Peyer's patch (tissue), 4 donors: ENCODE data around the gene TRHDE.

ENCODE experiments used
- CTCF ChIP-seq, 6 experiments: fragments of 450-650 bp in 4 of 6; fragments of 200-600 bp in 2 of 6; sonication (generic) in 1 of 6; IDR thresholded peaks; one replicate each; pipeline ENCODE4 v1.5.1; 2017 to 2019; ENCODE audit warnings: antibody characterized with exemption in 6 of 6, mild to moderate bottlenecking in 3 of 6, moderate library complexity in 1 of 6
- POLR2A ChIP-seq, 2 donors: fragments of 450-650 bp; IDR thresholded peaks; one replicate each; pipeline ENCODE4 v1.5.1; 2017; ENCODE audit warnings: antibody characterized with exemption in 2 of 2, mild to moderate bottlenecking in 2 of 2, moderate library complexity in 2 of 2

GRCh38 chr12:72304751-72305150, 32.6 kb downstream of the TRHDE start:
- TF ChIP-seq CTCF (IDR thresholded peaks at IDR 0.05) (no peak), POLR2A (IDR thresholded peaks at IDR 0.05) (no peak)
